SK-N-DZ (cell line): ENCODE measurements around the gene ZBTB47.

Experiments used
- DNase-seq: peaks from one replicate; pipeline ENCODE4 v3.0.0-alpha.2; 2015; ENCODE audit warnings: low spot score

The ZBTB47 gene

DNA sequence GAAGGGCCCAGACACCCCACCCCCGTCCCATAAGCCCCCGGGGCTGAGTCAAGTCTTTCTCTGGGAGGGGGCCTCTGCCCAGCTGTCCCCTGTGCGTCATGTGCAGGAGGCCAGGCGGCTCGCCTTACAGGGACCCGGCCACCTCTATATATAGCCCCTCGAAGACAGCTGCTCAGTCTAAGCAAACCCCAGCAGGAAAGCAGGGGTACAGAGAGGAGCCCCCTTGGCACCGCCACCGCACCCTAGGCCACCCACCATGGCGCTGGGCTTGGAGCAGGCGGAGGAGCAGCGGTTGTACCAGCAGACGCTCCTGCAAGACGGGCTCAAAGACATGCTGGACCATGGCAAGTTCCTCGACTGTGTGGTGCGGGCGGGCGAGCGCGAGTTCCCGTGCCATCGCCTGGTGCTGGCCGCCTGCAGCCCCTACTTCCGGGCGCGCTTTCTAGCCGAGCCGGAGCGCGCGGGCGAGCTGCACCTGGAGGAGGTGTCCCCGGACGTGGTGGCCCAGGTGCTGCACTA, 31.9 kb downstream of the ZBTB47 start, which contains the start of gene KLHL40:
KLHL40 (plus strand) TSS at position 175 of the 519 bp plus-strand sequence; CDS start at position 257, 82 bp downstream.
- no peak for DNase-seq

DNA sequence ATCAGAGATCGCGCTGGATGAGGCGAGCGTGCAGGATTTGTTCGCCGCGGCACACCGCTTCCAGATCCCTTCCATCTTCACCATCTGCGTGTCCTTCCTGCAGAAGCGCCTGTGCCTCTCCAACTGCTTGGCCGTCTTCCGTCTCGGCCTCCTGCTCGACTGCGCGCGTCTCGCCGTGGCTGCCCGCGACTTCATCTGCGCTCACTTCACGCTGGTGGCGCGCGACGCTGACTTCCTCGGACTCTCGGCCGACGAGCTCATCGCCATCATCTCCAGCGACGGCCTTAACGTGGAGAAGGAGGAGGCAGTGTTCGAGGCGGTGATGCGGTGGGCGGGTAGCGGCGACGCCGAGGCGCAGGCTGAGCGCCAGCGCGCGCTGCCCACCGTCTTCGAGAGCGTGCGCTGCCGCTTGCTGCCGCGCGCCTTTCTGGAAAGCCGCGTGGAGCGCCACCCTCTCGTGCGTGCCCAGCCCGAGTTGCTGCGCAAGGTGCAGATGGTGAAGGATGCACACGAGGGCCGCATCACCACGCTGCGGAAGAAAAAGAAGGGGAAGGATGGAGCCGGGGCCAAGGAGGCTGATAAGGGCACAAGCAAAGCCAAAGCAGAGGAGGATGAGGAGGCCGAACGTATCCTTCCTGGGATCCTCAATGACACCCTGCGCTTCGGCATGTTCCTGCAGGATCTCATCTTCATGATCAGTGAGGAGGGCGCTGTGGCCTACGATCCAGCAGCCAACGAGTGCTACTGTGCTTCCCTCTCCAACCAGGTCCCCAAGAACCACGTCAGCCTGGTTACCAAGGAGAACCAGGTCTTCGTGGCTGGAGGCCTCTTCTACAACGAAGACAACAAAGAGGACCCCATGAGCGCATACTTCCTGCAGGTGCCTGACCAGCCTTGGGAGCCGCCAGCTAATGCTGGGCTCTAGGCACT, 32.7 kb downstream of the ZBTB47 start:
- DNase-seq = no peak

DNA sequence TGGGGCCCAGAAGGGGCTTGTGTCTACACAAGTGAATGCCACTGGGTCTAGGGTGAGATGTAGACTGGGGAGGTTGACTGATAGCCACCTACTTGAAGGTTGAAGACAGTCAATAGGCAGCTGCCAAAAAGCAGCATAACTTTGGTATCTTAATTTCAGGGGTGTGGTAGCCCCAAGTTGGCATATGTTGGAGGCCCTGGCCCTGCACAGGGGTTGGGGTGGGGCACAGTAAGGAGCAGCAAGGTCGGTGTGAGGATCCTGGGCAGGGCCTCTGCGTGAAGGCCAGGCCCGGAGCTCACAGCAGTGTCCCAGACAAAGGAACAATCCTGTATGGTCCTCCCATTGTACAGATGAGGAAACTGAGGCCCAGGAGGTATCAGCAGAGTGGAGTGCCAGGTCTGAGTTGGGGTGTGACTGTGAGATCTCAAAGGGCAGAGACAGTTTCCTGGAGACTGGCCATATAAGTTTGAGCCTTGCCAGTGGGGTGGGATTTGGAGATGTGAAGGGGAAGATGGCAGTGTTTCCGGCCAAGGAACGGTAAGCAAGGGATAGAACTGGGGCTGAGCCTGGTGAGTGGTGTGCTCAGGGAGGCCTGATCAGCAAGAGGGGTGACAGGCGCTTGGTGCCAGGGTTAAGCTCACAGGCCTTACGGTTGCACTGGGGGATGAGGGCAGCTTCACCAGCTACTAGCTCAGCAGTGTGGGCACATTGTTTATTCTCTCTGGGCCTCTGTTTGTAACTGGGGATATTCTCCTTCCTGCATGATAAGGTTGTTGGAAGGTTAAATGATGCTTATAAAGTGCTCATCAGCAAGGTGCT, 33.5 kb downstream of the ZBTB47 start:
- DNase-seq = no peak

DNA sequence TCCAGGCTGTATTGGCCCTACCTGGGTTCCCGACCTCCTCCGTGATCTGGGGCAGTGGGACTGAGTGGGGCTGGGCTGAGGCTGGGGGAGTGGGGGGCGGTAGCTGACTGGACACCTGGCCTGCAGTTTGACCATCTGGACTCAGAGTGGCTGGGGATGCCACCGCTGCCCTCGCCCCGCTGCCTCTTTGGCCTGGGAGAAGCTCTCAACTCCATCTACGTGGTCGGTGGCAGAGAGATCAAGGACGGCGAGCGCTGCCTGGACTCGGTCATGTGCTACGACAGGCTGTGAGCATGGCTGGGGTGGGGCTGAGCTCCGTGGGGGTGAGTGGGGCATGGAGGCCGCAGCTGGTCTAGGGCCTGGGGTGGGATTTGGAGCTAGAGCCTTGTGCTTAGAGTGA, 34.5 kb downstream of the ZBTB47 start:
- no peak for DNase-seq

DNA sequence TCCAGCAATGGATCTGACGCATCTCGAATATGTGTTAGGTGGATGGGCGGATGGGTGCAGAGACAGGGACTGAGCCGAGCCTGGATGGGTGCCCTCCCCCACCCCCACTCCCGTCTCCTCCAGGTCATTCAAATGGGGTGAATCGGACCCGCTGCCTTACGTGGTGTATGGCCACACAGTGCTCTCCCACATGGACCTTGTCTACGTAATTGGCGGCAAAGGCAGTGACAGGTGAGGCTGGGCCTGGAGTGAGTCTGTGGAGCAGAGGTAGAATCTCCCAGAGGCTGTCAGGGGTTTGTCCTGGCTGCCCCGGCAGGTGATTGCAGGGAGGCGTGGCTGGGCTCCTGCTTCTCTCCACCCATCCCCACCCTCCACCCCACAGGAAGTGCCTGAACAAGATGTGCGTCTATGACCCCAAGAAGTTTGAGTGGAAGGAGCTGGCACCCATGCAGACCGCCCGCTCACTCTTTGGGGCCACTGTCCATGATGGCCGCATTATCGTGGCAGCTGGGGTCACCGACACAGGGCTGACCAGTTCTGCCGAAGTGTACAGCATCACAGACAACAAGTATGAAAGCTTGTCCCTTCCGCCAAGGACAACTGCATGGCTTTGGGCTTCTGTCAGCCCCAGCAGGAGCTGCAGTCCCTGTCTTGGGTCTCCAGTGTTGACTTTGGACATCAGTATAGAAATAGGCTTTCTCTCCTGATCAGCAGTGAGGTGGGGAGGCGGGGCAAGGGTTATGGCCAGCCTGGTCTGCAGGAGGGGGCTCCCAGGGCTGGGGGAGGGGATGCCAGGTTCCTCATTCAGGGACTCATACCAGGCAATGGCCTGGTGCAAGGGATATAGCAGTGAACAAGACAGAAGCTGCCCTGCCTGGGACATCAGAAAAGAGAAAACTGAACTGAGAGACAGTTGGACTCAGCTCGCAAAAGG, 35.3 kb downstream of the ZBTB47 start:
- no peak for DNase-seq

DNA sequence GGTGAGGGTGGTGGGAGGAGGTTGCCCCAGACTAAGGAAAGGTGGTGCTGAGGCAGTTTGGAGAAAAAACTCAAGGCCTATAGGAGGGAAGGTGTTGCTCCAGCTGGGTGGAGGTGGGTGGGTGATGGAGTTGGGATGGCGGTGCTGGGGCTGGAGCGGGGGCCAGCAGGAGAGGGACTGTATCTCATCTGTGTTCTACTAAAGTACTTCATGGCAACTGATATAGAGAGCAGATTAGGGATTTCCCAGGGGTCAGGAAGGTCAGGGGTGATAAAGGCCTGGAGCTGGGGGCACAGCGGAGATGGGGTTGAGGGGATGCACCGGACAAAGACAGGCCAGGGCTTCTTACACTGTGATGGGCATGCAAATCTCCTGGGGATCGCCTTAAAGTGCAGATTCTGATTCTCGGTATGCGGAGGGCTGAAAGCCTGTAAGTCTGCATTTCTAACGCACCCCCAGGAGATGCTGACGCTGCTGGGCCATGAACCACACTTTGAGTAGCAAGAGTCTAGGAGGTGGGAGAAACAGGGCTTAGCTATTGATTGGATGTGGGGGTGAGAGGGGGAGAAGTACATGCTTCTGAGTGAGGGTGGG, 36.0 kb downstream of the ZBTB47 start:
- no peak for DNase-seq

DNA sequence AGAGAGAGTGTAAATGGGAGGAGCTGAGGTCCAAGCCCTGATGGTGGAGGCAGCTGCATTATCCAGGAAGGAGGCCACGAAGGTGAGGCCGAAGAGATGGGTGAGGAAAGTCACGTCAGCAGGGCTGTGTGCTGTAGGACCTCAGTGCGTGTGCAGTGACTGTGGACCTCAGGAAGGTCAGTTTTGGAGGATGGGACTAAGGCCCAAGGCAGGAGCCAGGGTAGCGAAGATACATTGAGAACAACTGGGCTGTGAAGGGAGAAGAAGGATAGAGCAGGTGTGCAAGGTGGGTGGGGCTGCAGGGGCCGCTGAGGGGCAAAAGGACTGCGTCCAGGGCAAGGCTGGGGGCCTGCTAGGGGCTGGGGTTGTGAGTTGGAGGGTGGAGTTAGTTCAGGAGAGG, 36.7 kb downstream of the ZBTB47 start:
- no peak for DNase-seq

DNA sequence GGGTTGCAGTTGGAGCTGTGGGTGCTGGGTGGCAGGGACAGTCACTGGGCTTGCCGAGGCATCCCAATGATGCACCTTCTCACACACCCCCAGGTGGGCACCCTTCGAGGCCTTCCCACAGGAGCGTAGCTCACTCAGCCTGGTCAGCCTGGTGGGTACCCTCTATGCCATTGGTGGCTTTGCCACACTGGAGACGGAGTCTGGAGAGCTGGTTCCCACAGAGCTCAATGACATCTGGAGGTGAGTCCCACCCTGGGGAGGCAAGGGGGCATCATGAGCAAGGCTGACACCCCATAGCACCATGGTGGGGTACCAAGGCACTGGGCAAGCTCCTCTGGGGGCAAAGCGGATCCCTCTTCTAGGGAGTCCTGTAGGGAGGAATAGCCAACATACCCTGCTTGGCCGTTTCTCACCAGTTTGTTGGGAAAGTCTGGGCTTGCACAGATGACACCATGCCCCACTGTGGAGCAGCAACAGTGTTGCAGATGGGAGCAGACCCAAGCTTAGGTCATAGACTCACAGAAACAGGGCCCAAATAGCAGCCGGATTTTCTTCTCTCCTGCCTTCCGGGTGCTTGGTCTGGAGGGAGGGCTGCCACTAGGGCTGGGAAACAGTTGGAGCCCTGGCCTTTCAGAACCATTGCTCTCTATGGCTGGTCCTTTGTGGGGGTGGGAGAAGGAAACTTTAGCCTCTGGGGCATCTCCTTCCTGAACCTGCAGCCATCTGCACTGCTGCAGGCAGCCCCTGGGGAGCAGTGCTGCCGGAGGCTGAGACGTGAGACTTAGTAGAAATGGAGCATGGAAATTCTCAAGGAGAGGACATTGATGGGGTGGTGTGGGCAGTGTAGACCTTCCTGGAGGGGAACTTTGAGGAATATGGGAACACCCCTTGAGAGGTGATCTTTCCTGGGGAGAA, 37.5 kb downstream of the ZBTB47 start:
- DNase-seq = no peak

DNA sequence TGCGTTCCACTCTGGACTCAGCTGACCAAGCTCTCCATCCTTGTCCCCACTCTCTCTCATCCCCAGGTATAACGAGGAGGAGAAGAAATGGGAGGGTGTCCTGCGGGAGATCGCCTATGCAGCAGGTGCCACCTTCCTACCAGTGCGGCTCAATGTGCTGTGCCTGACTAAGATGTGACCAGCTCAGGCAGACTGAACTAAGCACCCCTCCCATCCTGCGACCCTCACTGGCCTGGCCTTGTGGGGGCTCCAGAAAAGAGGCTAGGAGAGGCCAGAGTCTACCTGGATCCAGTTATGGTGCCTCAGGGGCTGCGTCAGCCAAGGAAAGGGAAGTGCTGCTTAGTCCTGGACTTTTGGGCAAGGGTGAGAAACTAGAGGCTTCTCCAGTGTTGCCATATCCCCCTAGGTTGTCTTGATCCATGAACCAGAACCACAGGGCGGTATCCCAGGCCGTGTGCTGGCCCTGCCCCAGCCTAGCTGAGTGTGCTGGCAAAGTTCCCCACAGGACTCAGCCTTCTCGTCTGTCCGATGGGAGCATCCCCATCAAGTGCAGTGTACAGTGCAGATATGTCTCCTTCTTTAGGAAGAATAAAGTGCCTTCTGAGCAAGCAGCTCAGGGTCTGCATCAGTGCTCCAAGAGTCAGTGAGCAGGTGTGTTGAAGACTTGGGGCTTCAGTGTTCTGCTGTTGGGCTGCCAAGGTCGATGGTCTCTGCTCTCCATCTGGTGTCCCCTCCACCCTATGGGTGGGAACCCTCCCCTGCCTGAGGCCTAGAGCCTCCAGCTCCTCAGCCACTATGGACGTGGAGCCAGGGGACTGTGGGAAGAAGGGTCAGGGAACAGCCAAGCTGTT, 38.5 kb downstream of the ZBTB47 start:
- DNase-seq = no peak

DNA sequence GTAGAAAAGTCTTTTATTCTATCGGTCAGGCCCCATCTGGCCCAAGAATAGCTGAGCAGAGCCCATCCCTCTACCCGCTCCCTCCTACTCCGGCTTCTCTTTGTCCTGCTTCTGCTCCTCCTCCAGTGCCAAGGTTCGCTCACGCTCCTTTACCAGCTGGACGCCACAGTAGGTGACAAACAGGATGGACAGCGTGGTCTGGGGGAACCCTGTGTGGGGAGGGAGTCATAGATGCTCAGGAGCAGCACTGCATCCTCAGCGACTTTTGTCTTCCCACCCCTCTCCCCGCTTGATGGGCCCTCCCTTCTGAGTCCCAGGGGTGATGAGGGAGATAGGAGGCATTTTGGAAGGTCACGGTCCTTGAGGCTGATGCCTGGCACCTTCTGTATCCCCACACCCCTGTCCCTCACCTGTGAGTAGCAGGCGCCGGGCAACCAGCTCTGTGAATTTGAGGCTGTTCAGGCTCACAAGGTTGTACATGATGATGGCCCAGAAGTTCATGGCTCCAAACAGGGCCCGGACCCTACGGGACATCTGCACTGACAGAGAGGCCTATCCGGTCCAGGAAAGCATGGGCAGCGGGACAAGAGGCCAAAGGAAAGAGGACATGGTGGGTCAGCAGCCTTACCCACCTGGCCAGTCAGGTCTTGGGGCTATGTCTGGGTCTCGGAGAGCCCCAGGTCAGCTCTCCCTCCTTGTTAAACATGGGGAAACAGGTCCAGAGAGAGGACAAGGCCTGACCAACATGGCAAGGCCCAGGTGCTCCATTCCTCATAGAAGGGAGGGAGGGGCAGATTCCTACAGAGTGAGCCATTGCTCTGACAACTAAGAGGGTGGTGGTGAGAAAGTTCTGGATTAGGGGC, 39.4 kb downstream of the ZBTB47 start:
- DNase-seq = no peak

DNA sequence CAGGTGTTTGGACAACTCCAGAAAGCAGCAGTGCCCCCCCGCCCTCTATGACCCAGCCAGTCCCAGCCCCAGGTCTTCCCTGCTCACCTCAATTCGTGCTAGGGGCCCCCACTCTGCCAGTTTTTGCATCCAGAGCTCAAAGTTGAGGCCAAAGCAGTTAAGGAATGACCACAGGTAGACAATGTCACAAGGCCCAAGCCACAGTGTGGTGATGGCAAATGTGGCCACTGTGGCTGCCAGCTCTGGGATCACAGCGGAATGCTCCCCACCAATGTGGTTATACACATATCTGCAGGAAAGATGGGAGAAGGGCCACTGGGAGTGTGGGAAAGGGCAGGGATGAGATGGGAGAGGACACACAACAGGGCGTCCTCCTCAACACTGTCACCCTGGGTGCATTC, 40.0 kb downstream of the ZBTB47 start:
- DNase-seq = no peak

DNA sequence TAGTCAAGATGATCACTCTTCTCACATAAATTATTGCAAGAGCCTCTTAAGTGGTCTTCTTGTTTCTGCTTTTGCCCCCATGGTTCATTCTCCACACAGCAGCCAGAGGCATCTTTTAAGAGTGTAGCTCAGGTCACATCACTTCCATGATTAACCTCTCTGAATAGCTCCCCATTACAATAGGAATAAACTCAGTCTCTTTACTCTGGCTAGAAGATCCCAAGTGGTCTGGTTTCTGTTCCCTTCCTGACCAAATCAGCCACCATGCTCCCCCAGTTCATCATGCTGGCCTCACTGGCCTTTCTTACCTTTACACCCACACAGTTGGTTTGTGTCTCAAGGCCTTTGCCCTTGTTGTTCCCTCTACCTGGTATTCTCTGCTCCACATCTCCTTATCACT, 40.9 kb downstream of the ZBTB47 start:
- DNase-seq = no peak

DNA sequence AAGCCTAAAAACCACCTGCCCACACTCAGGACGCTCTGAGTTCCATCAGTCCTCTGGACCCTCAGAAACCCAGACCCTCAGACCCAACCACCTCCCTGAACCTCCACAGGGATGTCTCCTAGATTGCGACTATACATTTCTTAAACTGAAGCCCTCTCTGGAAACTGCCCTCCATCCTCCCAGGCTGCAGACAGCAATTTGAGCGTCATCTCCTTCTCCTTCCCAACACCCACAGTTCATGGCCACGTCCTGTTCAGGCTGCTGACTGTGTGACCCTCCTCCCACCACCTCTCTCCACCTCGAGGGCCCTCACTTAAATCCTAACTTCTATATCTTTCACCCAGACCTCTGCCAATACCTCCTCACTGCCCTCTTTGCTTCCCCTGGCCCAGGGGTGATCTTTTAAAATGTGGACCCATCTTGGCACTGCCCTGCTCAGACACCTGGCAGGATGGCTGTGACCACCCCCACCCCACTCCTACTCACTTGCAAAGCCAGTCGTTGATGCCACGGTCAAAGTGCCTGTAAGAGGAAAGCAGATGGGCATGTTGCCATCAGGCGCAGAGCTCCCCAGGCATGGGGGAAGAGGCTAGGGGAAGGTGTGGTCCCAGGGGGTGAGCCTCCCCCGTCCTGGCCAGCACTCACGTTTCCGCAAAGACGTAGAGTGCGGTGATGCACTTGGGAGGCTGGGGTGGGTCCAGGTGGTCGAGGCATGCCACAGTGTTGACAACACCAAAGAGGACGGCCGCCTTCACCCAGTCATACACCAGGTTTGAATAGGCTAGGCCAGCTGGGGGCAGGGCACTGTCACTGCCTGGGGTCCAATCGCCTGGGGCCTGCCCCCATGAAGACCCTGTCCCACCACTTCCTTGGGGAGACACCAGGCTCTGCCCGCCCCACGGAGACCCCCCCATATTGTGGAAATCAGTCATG, 43.1 kb downstream of the ZBTB47 start:
- no peak for DNase-seq

DNA sequence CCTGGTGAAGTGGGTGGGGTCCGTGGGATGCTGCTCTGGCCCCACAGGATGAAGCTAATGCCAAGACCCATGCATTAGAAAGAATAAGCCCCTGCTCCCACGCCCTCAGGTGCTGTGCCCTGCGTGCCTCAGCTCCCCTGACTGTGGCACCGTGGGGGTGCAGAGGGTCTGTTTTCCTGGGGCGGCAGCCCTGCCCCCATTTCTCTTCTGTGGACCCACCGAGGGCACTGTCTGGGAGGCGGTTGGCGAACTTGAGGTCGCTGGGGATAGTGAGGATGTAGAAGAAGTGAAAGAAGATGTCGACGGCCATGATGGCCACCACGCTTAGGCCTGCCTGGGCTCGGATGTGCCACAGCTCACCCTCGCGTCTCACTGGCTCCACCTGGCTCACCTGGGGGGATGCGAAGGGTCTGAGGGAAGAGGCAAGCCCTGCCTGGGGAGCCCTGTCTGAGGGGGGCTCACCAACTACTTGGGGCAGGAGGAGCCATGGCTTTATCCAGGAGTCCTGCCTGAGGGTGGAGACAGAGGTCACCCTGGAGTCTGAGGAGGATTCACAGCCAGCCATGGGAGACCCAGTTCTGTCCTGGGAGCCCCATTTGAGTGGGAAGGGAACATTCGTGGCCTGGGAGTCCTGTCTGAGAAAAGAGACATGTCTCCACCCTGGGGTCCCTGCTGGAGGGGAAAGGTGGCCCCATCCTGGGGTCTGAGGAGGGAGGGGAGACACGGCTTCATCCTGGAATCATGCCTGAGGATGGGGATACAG, 44.0 kb downstream of the ZBTB47 start:
- DNase-seq = no peak

DNA sequence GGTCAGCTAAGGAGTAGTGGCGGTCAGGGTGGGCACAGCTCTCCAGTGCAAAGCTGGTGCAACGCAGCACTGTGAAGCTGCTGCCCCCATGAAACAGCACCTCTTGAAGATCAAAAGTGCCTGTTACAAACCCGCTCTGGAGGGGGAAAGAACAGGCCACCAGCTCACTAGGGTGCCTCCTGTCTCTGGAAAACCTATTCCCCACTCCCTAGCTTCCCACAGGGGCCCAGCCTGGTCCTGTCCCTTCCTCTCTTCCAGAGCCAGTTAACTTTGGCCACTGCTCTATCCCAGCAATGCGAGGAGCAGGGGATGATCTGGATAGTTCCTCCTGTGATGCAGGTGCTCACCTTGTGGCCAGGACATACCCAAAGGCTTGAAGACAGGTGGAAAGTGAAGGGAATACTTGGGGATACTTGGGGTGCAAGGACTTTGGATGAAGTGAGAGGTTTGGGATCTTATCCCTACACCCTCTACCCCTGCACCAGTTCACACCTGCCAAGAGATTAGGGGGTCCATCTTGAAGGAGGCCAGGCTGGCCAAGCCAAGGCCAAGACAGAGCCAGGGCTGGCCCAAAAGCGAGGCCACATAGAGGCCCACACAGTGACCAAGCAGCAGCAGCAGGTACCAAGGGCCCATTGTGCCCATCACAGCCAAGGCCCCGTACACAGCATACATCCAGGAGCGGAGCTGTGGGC, 44.9 kb downstream of the ZBTB47 start:
- DNase-seq = no peak
